Kidney tubule cell (primary cell): ENCODE measurements around the gene DVL1.
A peak's percentile ranks its signal among the peaks of the same experiment; 100 is the strongest.
"Not testable (repeated sequence)": the region's sequence is repeated elsewhere in the genome, so short reads cannot be mapped to it uniquely, and the experiment has no call there.

Source experiments
- DNase-seq: peaks from one replicate; pipeline ENCODE4 v3.0.0-alpha.2; 2018; ENCODE audit warnings: low spot score

DVL1 gene

DNA sequence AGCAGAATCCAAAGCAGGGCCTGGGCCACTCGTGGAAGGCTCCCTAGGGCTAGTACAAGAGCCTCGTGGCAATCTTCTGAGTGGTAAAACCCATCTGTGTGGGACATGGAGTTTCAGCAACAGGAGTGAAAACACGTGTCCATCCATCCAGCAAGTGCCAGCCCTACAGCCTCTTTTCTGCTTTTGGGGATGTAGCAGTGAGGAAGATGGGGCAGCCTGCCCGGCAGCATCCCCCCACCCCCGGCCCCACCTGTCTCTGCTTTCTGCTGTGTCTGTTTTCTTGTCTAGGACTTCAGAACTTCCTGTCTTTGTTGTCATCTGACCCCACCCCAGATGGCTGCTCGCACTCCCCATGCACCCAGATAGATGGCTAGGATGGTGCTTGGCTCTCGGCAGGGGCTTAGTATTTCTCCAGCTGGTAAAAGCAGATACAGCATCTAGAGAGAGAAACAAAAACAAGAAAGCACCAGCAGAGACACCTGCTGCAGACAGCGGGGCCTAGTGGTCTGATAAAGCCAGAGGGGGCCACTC is 23.1 kb downstream of the DVL1 start:
- DNase-seq = no peak

DNA sequence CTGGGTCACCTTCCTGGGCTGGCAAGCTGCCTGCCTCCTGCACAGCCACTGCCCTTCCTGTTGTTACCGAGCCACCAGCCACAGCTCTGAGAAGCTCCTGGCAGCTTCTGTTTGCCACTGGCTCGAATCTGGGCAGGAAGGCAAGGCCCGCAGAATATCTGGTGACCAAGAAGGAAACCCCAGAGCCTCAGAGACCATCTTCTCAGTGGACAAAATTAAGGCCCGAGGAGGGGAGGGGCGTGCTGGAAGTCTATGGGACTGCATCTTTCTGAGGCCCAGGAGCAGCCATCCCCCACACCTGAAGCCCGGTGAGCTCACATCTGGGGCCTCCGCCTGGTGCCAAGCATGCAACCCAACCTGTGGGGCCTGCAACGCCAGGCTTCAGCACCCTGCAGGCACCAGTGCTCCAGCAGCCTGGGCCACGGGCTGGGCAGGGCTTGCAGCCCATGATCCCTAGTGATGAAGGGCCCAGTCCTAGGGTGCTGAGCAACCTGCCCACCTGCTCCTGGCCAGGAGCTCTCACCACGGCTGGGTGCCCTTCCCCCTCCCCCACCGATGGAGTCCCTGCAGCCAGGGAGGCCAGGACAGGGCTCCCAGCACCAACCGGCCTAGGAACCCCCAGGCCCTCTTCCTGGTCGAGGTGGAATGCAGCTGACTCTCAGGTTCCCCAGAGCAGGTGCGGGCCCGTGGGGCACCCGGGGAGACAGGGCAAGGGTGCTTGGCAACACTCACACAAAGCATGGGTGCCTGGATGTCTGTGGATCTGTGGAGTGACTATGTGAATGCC is 23.7 kb downstream of the DVL1 start:
- peak; percentile 51 for DNase-seq

DNA sequence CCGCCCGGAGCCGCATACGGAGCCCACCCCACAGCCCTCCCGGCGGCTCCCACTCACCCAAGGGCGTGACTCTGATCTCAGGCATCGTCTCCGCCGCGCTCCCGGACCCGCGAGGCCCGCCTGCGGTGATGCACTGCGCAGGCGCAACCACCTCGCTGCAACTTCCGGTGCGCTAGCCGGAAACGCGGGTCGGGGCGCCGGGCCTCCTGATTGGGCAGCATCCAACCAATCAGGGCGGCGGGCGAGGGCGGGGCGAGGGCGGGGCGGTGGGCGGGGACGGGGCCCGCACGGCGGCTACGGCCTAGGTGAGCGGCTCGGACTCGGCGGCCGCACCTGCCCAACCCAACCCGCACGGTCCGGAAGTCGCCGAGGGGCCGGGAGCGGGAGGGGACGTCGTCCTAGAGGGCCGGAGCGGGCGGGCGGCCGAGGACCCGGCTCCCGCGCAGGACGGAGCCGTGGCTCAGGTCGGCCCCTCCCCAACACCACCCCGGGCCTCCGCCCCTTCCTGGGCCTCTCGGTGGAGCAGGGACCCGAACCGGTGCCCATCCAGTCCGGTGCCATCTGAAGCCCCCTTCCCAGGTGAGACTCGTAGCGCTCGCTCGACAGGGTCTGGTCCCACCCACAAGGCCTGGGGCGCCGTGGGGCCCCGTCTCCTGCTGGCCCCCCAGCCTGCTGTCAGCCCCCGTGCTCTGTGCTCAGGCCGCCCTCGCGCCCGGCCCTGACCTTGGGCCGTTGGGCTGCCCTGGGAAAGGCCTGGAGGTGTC is 24.5 kb downstream of the DVL1 start, which contains the start of the genes CPTP and INTS11:
Gene CPTP, plus strand, starts transcription at position 279 of the 764 bp plus-strand sequence. CDS start 2,109 bp downstream, outside the sequence.
Gene INTS11, minus strand, starts transcription at position 137 of the 764 bp plus-strand sequence. Its CDS starts 52 bp downstream, at position 85.
- peak; percentile 93 for DNase-seq

DNA sequence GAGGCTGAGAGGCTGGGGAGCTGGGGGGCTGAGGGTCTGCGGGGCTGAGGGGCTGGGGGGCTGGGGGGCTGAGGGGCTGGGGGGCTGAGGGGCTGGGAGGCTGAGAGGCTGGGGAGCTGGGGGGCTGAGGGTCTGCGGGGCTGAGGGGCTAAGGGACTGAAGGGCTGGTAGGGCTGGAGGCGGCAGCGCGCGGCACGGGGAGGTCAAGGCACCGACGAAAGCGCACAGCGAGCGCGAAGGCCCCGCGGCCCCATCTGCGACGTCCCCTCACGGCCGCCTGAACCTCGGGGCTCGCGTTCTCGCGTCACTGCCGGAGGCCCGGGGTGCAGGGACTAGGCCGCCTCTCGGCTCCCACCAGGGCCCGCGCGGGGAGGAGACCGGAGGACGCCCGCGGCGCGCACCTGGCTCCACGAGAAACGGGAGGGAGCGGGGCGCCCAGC is 25.1 kb downstream of the DVL1 start:
- no peak for DNase-seq

DNA sequence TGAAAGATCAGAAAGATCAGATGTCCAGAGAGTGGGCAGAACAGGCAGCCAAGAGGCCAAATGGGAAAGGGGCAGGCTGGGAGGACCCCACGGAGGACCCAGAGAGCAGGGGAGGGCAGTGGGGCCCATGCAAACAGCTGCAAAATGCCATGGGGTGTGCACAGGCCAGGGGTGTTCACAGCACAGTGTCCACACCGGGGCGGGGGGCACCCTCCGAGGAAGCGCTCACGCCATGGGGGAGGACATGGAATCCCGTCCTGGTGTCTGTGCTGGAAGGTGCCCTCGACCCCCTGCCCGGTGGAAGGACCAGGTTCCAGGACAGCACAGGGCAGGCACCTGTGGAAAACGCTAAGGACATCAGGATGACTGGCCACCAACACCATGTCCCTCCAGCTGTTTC is 26.3 kb downstream of the DVL1 start:
- no peak for DNase-seq

DNA sequence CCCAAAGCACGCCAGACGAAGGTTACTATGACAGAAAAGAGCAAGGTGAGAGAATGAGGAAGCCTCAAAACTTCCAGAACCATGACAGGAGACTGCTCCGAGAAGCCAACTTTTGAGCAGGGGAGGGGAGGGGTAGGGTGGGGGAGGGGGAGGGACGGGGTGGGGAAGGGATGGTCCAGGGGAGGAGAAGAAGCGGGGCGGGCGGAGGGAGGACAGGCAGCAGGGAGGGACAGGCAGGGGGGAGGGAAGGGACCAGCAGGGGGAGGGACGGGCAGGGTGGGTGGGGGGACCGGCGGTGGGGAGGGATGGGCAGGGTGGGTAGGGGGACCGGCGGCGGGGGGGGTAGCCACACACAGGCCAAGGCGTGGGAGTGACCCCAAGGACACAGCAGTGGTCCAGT is 26.8 kb downstream of the DVL1 start:
- no peak for DNase-seq

DNA sequence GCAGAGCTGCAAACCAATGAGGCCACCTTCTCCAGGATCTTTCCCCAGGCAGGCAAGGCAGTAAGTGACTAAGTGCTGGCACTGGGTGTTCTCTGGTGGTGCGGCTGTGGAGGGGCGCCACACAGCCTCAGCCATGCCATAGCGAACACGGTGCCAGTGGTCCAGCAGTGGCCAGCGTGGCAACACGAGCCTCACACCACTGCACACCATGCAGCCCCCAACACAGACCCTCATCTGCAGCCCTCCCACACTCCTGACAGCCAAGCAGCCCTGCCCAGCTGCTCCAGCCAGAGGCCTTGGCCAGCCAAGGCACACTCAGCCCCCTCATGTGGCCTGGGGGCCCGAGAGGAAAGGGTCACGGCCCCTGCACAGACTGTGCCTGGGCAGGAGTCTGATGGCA is 27.7 kb downstream of the DVL1 start:
- no peak for DNase-seq

DNA sequence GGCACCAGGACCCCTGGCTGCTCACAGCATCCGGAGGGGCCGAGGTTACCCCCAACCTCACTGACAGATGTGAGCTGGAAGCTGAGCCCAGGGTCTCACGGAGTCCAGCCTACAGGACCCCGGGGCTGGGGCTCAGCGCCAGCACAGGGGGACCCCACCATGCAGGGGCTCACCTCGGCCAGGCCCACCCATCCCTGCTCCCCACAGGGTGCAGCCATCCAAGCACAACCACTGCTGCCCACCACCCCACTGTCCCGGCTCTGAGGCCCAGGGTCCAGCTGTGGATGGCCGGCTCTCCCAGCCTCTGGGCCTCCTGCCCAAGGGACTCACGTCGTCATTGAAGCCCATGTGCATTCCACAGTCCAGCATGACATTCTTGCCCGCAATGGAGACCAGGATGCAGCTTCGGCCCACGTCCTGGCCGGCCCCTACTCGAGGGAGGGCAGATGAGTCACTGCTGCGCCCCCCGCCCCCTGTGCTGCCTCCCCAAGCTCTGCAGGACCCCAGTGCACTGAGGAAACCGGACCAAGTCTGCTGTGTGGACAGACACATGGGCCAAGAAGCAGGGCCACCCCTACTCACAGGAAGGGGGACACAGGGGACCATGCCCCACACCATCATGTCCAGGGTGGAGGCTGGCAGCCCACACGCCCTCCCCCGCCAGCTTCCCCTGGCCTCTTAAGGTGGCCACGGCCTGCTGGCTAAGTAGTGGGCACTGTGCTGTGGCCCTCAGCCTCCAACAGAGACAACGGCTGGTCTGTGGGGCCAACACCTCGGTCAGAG is 28.4 kb downstream of the DVL1 start:
- no peak for DNase-seq

DNA sequence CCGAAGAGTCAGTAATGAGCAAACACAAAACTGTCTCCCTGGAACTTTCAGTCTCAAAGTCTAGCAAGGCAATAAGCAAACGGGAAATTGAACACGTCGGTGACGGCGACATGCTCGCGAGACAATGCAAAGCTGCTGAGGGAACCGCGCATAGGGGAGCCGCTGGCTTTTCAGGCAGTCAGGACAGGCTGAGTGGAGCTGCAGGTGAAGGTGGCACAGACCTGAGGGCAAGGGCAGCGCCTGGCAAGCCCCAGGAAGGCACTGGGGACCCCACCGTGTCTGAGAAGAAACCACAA is 29.6 kb downstream of the DVL1 start:
- DNase-seq = no peak

DNA sequence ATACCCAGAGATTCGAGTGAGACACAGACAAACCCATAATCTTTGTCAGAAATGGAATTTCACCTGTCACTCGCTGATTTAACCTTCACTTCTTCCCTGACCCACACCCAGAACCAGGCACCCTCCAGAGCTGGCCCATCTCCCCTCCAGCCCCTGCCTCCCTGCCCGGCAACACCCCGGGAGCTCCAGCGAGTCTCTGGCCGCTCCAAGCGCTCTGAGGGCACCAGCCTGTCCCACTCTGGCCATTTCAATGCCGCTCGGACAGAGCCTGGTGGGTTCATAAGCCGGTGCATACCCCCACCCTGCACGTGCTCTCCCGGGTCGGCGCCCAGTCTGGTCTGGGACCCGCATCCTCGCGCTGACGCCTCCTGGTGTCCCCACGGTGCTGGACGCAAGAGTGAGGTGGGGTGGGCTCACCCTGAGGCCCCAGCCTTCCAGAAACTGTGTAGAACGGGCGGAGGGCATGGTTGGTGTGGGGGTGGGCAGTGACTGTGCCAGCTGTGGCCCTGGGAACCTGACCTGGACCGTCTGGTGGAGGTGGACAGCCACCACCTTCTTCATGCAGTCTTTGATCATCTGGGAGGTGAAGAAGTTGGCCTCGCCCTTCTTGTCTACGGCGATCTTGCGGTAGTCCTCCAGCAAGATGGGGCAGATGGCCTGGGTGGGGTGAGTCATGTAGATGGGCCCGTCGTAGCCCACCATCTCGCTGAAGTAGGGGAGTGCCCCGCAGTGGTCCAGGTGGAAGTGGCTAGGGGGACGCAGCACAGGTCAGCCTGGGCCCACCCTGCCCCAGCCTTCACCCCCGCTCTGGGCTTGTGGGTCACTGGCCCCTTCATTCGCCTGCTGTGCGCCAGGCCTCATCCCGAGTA is 30.2 kb downstream of the DVL1 start:
- no peak for DNase-seq

DNA sequence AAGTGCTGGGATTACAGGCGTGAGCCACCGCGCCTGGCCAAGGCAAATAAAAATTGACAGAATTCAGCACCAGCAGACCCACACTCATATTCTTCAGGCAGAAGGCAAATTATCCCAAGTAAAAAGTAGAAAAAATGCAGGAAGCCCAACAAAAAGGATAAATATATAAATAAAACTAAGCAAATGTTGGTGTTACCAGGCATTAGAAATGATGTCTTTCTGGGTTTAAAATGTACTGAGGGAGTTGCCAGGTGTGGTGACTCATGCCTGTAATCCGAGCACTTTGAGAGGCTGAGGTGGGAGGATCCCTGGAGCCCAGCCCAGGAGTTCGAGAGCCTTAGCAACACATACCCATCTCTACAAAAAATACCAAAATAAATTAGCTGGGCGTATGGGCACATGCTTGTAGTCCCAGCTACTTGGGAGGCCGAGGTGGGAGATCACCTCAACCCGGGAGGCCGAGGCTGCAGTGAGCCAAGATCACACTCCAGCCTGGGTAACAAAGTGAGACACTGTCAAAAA is 31.0 kb downstream of the DVL1 start:
- DNase-seq = peak; percentile 89

DNA sequence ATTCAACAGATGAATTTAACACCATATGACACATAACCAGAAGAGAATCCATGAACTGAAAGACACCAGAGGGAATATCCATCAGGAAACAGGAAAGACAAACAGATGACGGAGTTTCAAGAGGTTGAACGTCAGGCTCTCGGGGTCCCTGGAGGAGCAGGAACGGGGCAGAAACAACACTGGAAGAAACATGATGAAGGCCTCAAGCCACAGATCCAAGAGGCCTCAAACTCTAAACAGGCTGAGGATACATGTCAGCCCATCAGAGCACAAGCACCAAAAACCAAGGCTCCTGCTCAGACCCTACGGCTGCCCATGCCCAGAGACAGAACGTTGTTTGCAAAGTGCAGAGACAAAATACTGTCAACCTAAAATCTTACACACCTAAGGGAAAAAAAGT is 31.8 kb downstream of the DVL1 start:
- DNase-seq = no peak

DNA sequence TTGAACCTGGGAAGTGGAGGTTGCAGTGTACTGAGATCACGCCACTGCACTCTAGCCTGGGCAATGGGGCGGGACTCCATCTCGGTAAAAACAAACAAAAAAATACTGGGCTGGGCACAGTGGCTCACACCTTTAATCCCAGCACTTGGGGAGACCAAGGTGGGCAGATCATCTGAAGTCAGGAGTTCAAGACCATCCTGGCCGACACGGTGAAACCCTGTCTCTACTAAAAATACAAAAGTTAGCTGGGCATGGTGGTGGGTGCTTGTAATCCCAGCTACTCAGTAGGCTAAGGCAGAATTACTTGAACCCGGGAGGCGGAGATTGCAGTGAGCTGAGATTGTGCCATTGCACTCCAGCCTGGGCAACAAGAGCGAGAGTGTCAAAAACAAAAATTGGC is 33.0 kb downstream of the DVL1 start:
- DNase-seq = not testable (repeated sequence)

DNA sequence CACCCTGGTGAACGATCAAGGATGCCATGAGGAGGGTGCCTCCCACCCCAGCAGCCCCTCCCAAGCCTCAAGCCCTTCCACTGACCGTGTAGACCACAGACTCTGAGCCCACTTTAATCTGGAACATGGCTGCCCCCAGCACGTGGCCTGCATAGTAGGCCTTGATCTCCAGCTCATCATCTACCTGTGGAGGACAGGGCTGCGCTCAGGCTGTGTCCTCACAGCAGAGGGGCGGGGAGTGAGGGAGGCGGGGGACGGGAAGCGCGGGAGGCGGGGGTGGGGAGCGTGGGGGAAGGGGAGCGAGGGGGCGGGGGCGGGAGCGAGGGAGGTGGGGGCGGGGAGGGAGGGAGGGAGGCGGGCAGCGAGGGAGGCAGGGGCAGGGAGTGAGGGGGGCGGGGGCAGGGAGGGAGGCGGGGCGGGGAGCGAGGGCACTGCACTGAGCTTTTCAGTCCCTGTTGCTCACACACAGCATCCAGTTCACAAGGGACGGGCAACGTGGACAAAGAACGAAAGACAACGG is 33.7 kb downstream of the DVL1 start:
- no peak for DNase-seq

DNA sequence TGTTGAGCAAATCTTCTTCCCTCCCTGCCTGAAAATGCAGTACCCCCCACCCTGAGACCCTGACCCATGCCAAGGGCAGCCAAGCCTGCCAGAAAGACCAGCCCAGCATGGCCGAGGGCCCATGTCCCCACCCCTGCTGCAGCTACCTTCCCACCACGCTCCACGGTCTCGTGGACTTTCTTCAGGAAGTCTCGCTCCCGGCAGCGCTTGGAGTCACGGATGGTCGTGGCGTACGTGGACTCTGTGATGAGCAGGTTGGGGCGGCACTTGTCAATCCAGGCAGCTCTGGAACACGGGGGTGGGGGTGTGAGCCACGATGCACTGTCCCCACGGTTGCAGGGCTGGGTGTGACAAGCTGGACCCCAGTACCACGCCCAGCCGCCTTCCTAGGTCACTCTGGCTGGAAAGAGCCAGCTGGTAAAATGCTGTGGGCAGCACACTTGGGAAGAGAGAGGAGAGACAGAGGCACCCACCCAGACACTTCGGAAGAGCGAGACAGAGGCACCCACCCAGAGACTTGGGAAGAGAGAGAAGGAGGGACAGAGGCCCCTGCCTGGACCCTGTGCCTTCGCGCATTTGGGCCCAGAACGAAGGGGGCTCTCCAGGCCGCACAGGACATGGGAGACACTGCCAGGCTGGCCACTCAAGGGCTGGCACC is 34.4 kb downstream of the DVL1 start:
- no peak for DNase-seq

DNA sequence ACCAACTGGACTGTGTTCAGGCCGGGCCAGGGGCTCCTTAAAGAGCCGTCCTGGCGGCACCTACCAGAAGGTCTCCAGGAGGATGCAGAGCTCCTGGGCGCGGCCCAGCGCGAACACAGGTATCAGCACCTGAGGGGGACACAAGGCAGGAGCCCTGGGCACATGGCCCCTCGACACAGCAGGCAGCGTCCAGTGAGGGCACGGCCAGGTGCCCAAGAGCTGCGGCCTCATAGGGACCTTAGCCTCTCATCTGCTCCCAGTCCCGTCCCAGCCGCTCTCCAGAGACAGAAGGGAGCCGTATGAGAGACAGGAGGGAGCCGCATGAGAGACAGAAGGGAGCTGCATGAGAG is 35.0 kb downstream of the DVL1 start:
- no peak for DNase-seq

DNA sequence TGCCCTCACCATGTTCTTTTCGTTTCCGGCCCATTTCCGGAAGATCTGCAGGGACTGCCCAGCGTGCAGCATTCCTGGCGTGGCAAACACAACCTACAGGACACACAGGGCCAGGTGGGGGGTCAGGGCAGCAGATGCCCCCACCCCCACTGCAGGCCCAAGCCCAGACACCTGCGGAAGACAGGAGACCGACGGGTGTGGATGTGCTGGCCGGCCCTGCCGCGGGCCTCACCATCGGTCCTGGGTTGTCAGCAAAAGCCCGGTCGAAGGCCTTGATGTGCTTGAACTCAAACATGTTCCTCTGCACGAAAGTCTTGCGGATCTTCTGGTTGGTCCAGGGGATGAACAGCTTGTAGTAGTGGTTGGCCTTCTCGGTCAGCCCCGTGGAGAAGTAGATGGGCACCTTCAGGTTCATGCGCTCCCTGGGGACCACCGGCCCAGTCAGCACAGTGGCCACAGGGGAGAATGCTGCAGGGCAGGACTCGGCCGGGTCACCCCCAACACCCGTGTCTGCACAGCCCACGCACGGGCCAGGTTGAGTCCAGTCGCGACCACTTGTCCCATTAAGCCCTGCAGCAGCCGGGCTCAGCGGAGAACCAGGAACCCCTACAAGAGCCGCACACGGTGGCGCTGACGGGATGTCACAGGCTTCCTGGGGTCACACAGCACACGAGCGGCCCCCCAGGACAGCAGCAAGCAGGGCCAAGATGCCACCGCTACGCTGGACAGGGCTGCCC is 35.5 kb downstream of the DVL1 start:
- no peak for DNase-seq

DNA sequence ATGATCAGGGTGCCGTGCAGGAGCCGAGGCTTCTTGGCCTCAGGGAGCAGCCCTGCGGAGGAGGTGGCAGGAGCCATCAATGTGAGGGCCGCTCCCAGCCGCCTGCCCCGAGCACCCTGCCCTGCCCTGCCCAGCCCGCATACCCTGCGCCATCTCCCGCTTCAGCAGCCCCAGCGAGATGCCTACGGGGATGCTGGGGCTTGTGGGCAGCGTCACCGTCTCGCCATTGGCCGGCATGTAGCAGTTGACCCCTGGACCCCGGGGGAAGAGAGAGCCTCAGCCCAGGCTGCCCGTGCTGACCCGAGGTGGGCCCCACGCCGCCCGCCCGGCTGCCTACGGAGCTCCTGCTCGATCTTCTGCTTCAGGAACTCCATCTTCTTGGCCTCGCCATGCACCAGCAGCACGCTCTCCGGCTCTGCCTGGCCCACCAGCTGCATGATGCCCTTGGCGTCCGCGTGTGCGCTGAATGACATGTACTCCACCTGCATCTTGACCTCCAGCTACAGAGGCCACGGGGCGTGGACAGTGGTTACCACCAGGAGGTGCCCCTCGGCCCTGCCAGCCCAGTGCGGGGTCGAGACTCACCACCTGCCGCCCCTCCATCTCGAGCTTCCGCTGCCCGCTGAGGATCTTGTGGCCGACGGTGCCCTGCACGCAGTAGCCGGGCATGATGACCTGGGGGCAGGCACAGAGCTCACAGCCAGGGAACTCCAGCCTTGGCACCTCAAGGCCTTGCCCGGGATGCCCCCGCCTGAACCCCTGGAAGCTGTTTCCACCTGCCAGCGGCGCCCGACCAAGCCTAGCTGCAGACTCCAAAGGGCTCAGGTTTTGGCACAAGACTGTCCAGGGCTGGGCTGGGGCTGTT is 36.5 kb downstream of the DVL1 start:
- DNase-seq = no peak
